Measurements from ENCODE around the gene ACOXL.

DNA sequence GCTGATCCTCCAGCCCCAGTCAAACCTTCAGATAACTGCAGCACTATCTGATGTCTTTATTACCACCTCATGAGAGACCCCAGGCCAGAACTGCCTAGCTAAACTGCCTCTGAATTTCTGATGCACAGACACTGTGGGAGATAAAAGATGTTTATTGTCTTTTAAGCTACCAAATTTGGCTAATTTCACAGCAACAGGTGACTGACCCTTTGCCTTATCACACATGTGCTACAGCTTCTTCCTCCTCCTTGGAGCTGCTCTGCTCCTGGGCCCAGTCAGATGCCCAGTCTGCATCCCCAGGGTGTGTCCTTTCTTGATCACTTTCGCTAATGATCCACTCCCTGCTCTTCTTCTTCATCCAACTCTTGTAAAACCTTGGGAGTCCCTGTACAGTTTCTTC lies 19.6 kb upstream of the ACOXL start:
- TF ChIP-seq EZH2 (IDR thresholded peaks at IDR 0.05; ENCODE audit: low read depth, low read length, severe bottlenecking) = no peak
- TF ChIP-seq POLR2A (IDR thresholded peaks at IDR 0.05; ENCODE audit: control extremely low read depth in 1 of 2, low read depth in 2 of 2, low read length in 2 of 2) = no peak
